K562 (cell line): ENCODE data around the gene GCN1. TPM values are rescaled to one million over a fixed set of nuclear protein-coding genes. Genes with fewer than 3 reads are reported as not detected.

Source experiments
- BCOR ChIP-seq: fragments of 450-650 bp; IDR thresholded peaks from 2 replicates; pipeline ENCODE4 v1.6.1; 2016
- CBFA2T2 ChIP-seq: fragments of 450-650 bp; conservative IDR thresholded peaks from 2 replicates; pipeline ENCODE4 v1.6.1; 2017; ENCODE audit warnings: mild to moderate bottlenecking
- CREB1 ChIP-seq, 2 experiments: sonication (generic) in 1 of 2; formaldehyde crosslinking in 1 of 2; IDR thresholded peaks; 2 replicates each; pipeline versions ENCODE4 v1.6.1 to v1.8.0; 2012 to 2022; ENCODE audit warnings: inconsistent platforms in 1 of 2, mild to moderate bottlenecking in 1 of 2, missing genetic modification reagents in 1 of 2, moderate library complexity in 1 of 2
- HLTF ChIP-seq: fragments of 450-650 bp; IDR thresholded peaks from 2 replicates; pipeline ENCODE4 v1.6.1; 2016
- HMGN3 ChIP-seq: IDR thresholded peaks from 2 replicates; pipeline ENCODE4 v1.6.1; 2011; ENCODE audit warnings: borderline replicate concordance, low read depth, mild to moderate bottlenecking, mixed read lengths, low read length; ENCODE audit not compliant: insufficient read length; ENCODE audit errors: extremely low read depth
- HNRNPH1 ChIP-seq: fragments of 200-400 bp; formaldehyde crosslinking; optimal IDR thresholded peaks from 2 replicates; pipeline ENCODE3; 2017; ENCODE audit warnings: low read depth, mild to moderate bottlenecking, low read length, moderate library complexity
- ILF3 ChIP-seq: fragments of 450-650 bp; IDR thresholded peaks from 2 replicates; pipeline ENCODE4 v1.6.1; 2018; ENCODE audit warnings: antibody characterized with exemption, mild to moderate bottlenecking, moderate library complexity, borderline replicate concordance
- MYBL2 ChIP-seq, 2 experiments: fragments of 450-650 bp in 1 of 2; sonication (generic) in 1 of 2; formaldehyde crosslinking in 1 of 2; IDR thresholded peaks; 2 replicates each; pipeline versions ENCODE4 v1.6.1 to v1.8.1; 2017 to 2022; ENCODE audit warnings: borderline replicate concordance in 1 of 2, inconsistent platforms in 1 of 2, low read depth in 1 of 2, mild to moderate bottlenecking in 1 of 2, missing genetic modification reagents in 1 of 2, moderate library complexity in 1 of 2
- NFYB ChIP-seq: IDR thresholded peaks from 2 replicates; pipeline ENCODE4 v1.6.1; 2011; ENCODE audit warnings: mild to moderate bottlenecking, moderate library complexity; ENCODE audit not compliant: insufficient read length; ENCODE audit errors: extremely low read depth
- NR4A1 ChIP-seq, 2 experiments: fragments of 250-450 bp in 1 of 2; fragments of 450-650 bp in 1 of 2; sonication (Bioruptor Pico) in 1 of 2; IDR thresholded peaks; 2 replicates each; pipeline versions ENCODE4 v1.4.0 to v1.6.1; 2016 to 2020; ENCODE audit warnings: mild to moderate bottlenecking in 2 of 2, missing compliant biosample characterization in 1 of 2, missing genetic modification characterization in 1 of 2, moderate library complexity in 1 of 2
- SMAD1 ChIP-seq: fragments of 150-350 bp; IDR thresholded peaks from 2 replicates; pipeline ENCODE4 v1.6.1; 2014; ENCODE audit warnings: low read length, low read depth; ENCODE audit not compliant: partially characterized antibody
- SMARCE1 ChIP-seq: fragments of 450-650 bp; IDR thresholded peaks from 2 replicates; pipeline ENCODE4 v1.7.1; 2016; ENCODE audit warnings: mild to moderate bottlenecking
- TAL1 ChIP-seq: fragments of 450-650 bp; IDR thresholded peaks from 2 replicates; pipeline ENCODE4 v1.6.1; 2016; ENCODE audit warnings: mild to moderate bottlenecking
- U2AF1 ChIP-seq: fragments of 200-400 bp; formaldehyde crosslinking; optimal IDR thresholded peaks from 2 replicates; pipeline ENCODE3; 2017; ENCODE audit warnings: mild to moderate bottlenecking, low read depth, low read length, moderate library complexity
- ZEB2 ChIP-seq: fragments of 450-650 bp; IDR thresholded peaks from 2 replicates; pipeline ENCODE4 v1.6.1; 2016
- ZNF140 ChIP-seq: fragments of 250-450 bp; sonication (Bioruptor Pico); IDR thresholded peaks from 2 replicates; pipeline ENCODE4 v1.8.0; 2021; ENCODE audit warnings: moderate library complexity, mild to moderate bottlenecking, inconsistent platforms
- ZNF384 ChIP-seq: IDR thresholded peaks from 2 replicates; pipeline ENCODE4 v1.6.1; 2012; ENCODE audit warnings: low read depth, low read length, improper control_type of control experiment
- ZNF41 ChIP-seq: fragments of 250-450 bp; sonication (Bioruptor Pico); conservative IDR thresholded peaks from 2 replicates; pipeline ENCODE4 v1.4.0; 2020; ENCODE audit warnings: mild to moderate bottlenecking
- polyA plus RNA-seq, 8 experiments: library from polyadenylated mRNA; depleted of rRNA in 4 of 8; stranded (reverse) in 5 of 8; unstranded in 3 of 8; fragments of >200 nt; fragmentation: Nextera tagmentation in 2 of 8; fragmentation: Illumina TruSeq in 1 of 8; extraction: Ambion mirVana in 2 of 8; extraction: Trizol in 1 of 8; gene quantifications; 2 replicates each; pipeline versions ENCODE4 v1.2.1 to v1.2.3, GENCODE V29; 2011 to 2014; ENCODE audit warnings: inconsistent platforms in 1 of 8, missing spikeins in 1 of 8
- total RNA-seq, 7 experiments: library from RNA; depleted of rRNA in 6 of 7; stranded (reverse); fragments of >200 nt in 6 of 7; fragmentation: Illumina TruSeq in 2 of 7; extraction: Trizol in 2 of 7; gene quantifications; 2 replicates each; pipeline versions ENCODE4 v1.2.1 to v1.2.3, GENCODE V29; 2011 to 2021; ENCODE audit warnings: low replicate concordance in 1 of 7
- TF ChIP-seq, protein P1 (sequence below): sonication (generic); formaldehyde crosslinking; IDR thresholded peaks from 2 replicates; pipeline ENCODE4 v1.8.0; 2023; ENCODE audit warnings: missing genetic modification reagents, mild to moderate bottlenecking, borderline replicate concordance
- TF ChIP-seq, protein P2 (sequence below), 2 experiments: fragments of 450-650 bp; conservative IDR thresholded peaks; 2 replicates each; pipeline ENCODE4 v1.6.1; 2017; ENCODE audit warnings: mild to moderate bottlenecking in 2 of 2, moderate library complexity in 2 of 2

GCN1 gene
- total and polyA plus RNA-seq, 9 of the 15 experiments (the other 6 are each of a cell fraction or from before 2014, with no cell fraction given), result 11.9 to 190 (median 51.7) TPM

DNA sequence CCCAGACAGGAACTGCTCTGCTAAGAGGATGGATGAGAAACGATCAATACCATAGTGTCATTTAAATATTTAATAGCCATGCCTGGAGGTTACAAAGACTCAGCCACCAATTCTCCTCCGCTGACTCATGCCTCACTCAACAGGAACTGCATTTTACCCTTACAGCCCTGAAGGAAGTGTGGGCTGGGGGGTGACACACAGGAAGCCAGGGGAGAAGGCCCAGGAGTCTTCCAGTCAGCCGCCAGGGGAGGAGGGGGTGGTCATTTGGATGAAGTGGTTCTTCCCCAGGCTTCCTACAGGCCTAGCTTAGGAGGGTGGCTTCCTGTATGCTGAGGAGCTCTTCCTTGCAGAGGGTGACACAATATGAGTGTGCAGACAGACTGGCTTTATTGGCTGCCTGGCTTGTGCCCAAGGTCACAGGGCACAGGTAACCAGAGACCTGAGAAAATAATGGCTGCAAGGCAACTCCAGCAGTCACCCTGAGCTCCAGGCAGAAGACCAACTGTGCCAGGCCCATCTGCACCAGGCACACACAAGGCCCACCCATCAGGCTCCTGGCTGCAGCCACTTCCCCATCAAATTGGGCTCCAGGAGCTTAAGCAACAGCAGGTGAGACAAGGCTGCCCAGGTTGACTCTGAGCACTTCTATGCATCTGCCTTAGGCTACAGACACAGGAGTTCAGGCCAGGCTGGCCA is 36.9 kb upstream of the GCN1 start (continued):
- TF ChIP-seq, protein P1, sequence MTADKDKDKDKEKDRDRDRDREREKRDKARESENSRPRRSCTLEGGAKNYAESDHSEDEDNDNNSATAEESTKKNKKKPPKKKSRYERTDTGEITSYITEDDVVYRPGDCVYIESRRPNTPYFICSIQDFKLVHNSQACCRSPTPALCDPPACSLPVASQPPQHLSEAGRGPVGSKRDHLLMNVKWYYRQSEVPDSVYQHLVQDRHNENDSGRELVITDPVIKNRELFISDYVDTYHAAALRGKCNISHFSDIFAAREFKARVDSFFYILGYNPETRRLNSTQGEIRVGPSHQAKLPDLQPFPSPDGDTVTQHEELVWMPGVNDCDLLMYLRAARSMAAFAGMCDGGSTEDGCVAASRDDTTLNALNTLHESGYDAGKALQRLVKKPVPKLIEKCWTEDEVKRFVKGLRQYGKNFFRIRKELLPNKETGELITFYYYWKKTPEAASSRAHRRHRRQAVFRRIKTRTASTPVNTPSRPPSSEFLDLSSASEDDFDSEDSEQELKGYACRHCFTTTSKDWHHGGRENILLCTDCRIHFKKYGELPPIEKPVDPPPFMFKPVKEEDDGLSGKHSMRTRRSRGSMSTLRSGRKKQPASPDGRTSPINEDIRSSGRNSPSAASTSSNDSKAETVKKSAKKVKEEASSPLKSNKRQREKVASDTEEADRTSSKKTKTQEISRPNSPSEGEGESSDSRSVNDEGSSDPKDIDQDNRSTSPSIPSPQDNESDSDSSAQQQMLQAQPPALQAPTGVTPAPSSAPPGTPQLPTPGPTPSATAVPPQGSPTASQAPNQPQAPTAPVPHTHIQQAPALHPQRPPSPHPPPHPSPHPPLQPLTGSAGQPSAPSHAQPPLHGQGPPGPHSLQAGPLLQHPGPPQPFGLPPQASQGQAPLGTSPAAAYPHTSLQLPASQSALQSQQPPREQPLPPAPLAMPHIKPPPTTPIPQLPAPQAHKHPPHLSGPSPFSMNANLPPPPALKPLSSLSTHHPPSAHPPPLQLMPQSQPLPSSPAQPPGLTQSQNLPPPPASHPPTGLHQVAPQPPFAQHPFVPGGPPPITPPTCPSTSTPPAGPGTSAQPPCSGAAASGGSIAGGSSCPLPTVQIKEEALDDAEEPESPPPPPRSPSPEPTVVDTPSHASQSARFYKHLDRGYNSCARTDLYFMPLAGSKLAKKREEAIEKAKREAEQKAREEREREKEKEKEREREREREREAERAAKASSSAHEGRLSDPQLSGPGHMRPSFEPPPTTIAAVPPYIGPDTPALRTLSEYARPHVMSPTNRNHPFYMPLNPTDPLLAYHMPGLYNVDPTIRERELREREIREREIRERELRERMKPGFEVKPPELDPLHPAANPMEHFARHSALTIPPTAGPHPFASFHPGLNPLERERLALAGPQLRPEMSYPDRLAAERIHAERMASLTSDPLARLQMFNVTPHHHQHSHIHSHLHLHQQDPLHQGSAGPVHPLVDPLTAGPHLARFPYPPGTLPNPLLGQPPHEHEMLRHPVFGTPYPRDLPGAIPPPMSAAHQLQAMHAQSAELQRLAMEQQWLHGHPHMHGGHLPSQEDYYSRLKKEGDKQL (CRISPR knock-in tag), result no peak
- TF ChIP-seq, protein P2, sequence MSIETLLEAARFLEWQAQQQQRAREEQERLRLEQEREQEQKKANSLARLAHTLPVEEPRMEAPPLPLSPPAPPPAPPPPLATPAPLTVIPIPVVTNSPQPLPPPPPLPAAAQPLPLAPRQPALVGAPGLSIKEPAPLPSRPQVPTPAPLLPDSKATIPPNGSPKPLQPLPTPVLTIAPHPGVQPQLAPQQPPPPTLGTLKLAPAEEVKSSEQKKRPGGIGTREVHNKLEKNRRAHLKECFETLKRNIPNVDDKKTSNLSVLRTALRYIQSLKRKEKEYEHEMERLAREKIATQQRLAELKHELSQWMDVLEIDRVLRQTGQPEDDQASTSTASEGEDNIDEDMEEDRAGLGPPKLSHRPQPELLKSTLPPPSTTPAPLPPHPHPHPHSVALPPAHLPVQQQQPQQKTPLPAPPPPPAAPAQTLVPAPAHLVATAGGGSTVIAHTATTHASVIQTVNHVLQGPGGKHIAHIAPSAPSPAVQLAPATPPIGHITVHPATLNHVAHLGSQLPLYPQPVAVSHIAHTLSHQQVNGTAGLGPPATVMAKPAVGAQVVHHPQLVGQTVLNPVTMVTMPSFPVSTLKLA (conservative IDR thresholded peaks at IDR 0.05), result 0 out of 4 replicates have a peak, but pooled peaks of 1 of the 2 experiments have one; percentile 14
- TF ChIP-seq HLTF (no peak), ZEB2 (no peak), NFYB (no peak), SMAD1 (no peak), ZNF140 (CRISPR knock-in tag) (no peak), BCOR (no peak), CBFA2T2 (no peak; the same call in 1 of the 2 replicates), TAL1 (no peak; the same call in 1 of the 2 replicates), CREB1 (IDR thresholded peaks at IDR 0.05) (peak; percentile 30; the same call in 1 of the 2 replicates), CREB1 (CRISPR knock-in tag; IDR thresholded peaks at IDR 0.05) (no peak), ZNF41 (CRISPR knock-in tag) (no peak), HNRNPH1 (no peak), HMGN3 (peak; percentile 52), ILF3 (no peak), MYBL2 (IDR thresholded peaks at IDR 0.05; ENCODE audit: low read depth) (no peak), MYBL2 (CRISPR knock-in tag; IDR thresholded peaks at IDR 0.05; ENCODE audit: borderline replicate concordance) (no peak), NR4A1 (CRISPR knock-in tag; IDR thresholded peaks at IDR 0.05) (no peak), NR4A1 (tag; IDR thresholded peaks at IDR 0.05) (no peak), ZNF384 (no peak), SMARCE1 (peak; percentile 85), U2AF1 (no peak)
